SJSA1 (cell line): ENCODE results near the gene GSTM5. TPM values are rescaled to one million over a fixed set of nuclear protein-coding genes. Genes with fewer than 3 reads are reported as not detected.
"Not testable (repeated sequence)": the region's sequence is repeated elsewhere in the genome, so short reads cannot be mapped to it uniquely, and the experiment has no call there.

Experiments used
- DNase-seq, 2 experiments: peaks; one replicate each; pipeline ENCODE4 v3.0.0-alpha.2; 2015 to 2020; ENCODE audit warnings: low spot score in 2 of 2, low read depth in 1 of 2
- H3K27ac ChIP-seq: fragments of 250-450 bp; sonication (Bioruptor Pico); 2 replicates; pipeline ENCODE4 v1.5.1; 2020; ENCODE audit warnings: mild to moderate bottlenecking, moderate library complexity
- H3K27me3 ChIP-seq: fragments of 250-450 bp; sonication (Bioruptor Pico); replicated peaks from 2 replicates; pipeline ENCODE4 v1.5.1; 2020; ENCODE audit warnings: mild to moderate bottlenecking, moderate library complexity
- H3K36me3 ChIP-seq: fragments of 250-450 bp; sonication (Bioruptor Pico); 2 replicates; pipeline ENCODE4 v1.5.1; 2020; ENCODE audit warnings: mild to moderate bottlenecking
- H3K4me1 ChIP-seq: fragments of 250-450 bp; sonication (Bioruptor Pico); replicated peaks from 2 replicates; pipeline ENCODE4 v1.6.1; 2021; ENCODE audit warnings: mild to moderate bottlenecking
- H3K4me3 ChIP-seq: fragments of 250-450 bp; sonication (Bioruptor Pico); 2 replicates; pipeline ENCODE4 v1.5.1; 2020; ENCODE audit warnings: mild to moderate bottlenecking
- H3K9me3 ChIP-seq: fragments of 250-450 bp; sonication (Bioruptor Pico); replicated peaks from 2 replicates; pipeline ENCODE4 v1.5.1; 2020; ENCODE audit warnings: mild to moderate bottlenecking
- total RNA-seq: library from RNA; depleted of rRNA; stranded (reverse); fragments of >200 nt; shearing (Covaris generic); gene quantifications from 2 replicates; pipeline ENCODE4 v1.2.3, GENCODE V29; 2014

GSTM5 gene
- total RNA-seq, 1 experiment from 2014 or later, result not detected

GRCh38 chr1:109754738-109755137 is 42.7 kb downstream of the GSTM5 start:
- H3K27ac ChIP-seq, result no peak overlapping the region
- no peaks in the 10 kb centered on the region for H3K9me3 ChIP-seq
- H3K36me3 ChIP-seq, result no peaks in the 10 kb centered on the region
- no peaks in the 10 kb centered on the region for H3K27me3 ChIP-seq
- H3K4me3 ChIP-seq, result no peak overlapping the region
- no peak for DNase-seq
- H3K4me1 ChIP-seq, result no peaks in the 10 kb centered on the region; the same call in 1 of the 2 replicates

DNA sequence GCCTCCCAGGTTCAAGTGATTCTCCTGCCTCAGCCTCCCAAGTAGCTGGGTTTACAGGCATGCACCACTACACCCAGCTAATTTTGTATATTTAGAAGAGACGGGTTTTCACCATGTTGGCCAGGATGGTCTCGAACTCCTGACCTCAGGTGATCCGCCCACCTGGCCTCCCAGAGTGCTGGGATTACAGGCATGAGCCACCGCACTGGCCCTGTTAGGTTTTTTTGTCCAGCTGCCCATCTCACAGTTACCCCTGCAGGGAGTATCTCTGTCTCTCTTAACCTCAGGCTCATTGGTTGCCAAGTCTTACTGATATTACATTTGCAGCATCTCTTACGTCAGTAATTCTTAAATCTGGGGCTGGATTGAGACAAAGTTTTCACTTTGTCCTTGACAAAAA is 44.3 kb downstream of the GSTM5 start:
- H3K4me3 ChIP-seq, result not testable (repeated sequence)

GRCh38 chr1:109756848-109757521 is 44.9 kb downstream of the GSTM5 start:
- H3K27ac ChIP-seq, result no peak overlapping the region
- no peak overlapping the region for H3K4me3 ChIP-seq
- H3K4me1 ChIP-seq, result no peaks in the 10 kb centered on the region; the same call in 1 of the 2 replicates
- H3K36me3 ChIP-seq, result no peaks in the 10 kb centered on the region
- DNase-seq, result peak in 1 of 2 experiments; percentile 33
- H3K9me3 ChIP-seq, result no peaks in the 10 kb centered on the region
- no peaks in the 10 kb centered on the region for H3K27me3 ChIP-seq

More for the DNA sequence above, 44.3 kb downstream of the GSTM5 start:
- not testable (repeated sequence) for H3K27me3 ChIP-seq, H3K4me1 ChIP-seq, H3K36me3 ChIP-seq, H3K27ac ChIP-seq, H3K9me3 ChIP-seq
- peak in 1 of 2 experiments; percentile 16 for DNase-seq

GRCh38 chr1:109757936-109758786 is 46.1 kb downstream of the GSTM5 start:
- H3K4me1 ChIP-seq, result peaks cover 6% of the 10 kb centered on the region
- H3K27me3 ChIP-seq, result no peaks in the 10 kb centered on the region
- no peak overlapping the region for H3K4me3 ChIP-seq
- H3K36me3 ChIP-seq, result no peaks in the 10 kb centered on the region
- peak in 1 of 2 experiments; percentile 32 for DNase-seq
- no peaks in the 10 kb centered on the region for H3K9me3 ChIP-seq
- H3K27ac ChIP-seq, result no peak overlapping the region

DNA sequence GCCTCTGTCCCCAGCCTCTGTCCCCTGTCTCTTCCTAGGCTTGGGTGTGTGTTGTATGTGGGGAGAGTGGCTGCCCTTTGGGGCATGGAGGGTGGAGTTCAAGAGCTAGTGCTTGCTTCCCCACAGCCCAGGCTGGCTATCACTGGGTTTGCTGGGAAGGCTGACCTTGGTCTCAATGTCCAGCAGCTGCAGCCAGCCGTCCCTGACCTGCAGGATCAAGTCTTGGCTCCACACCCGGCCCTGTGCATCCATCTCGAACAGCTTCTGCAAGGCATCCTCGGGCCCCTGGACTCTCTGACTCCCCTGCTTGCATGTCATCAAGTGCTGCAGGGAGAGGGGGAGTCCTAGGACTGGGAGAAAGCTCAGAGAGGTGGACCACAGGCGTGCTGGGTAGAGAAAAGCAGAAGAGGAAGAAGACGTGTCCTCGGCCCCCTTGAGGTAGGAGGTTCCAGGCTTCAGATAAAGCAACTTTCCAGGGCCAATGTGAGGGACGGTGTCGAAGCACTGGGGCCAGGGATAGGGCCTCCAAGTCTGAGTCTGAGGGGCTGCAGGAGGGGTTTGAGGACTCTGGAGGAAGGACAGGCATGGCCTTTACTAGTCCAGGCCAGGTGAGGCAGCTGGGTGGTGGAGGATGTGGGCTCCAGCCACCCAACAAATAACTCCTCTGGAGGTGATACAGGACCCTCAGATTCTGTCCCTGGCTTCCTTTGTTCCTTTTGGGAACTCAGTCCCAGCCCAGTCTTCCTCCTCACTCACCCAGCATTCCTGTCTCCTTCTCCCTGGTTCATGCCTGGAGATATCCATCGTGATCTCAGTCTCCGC is 47.7 kb downstream of the GSTM5 start:
- no peak overlapping the region for H3K4me3 ChIP-seq
- DNase-seq, result peak in 1 of 2 experiments; percentile 37
- peaks cover 14% of the 10 kb centered on the region for H3K4me1 ChIP-seq
- no peaks in the 10 kb centered on the region for H3K9me3 ChIP-seq
- no peak overlapping the region for H3K27ac ChIP-seq
- no peaks in the 10 kb centered on the region for H3K27me3 ChIP-seq
- no peaks in the 10 kb centered on the region for H3K36me3 ChIP-seq

GRCh38 chr1:109760581-109761226 is 48.7 kb downstream of the GSTM5 start:
- H3K4me3 ChIP-seq, result no peak overlapping the region
- DNase-seq, result no peak
- H3K4me1 ChIP-seq, result peaks cover 14% of the 10 kb centered on the region
- no peaks in the 10 kb centered on the region for H3K27me3 ChIP-seq
- H3K27ac ChIP-seq, result no peak overlapping the region
- no peaks in the 10 kb centered on the region for H3K9me3 ChIP-seq
- H3K36me3 ChIP-seq, result no peaks in the 10 kb centered on the region

GRCh38 chr1:109761227-109762038 is 49.4 kb downstream of the GSTM5 start:
- H3K9me3 ChIP-seq, result no peaks in the 10 kb centered on the region
- H3K4me3 ChIP-seq, result no peak overlapping the region
- H3K4me1 ChIP-seq, result peaks cover 14% of the 10 kb centered on the region
- no peaks in the 10 kb centered on the region for H3K36me3 ChIP-seq
- H3K27ac ChIP-seq, result no peak overlapping the region
- DNase-seq, result peak in 1 of 2 experiments; percentile 41
- no peaks in the 10 kb centered on the region for H3K27me3 ChIP-seq

DNA sequence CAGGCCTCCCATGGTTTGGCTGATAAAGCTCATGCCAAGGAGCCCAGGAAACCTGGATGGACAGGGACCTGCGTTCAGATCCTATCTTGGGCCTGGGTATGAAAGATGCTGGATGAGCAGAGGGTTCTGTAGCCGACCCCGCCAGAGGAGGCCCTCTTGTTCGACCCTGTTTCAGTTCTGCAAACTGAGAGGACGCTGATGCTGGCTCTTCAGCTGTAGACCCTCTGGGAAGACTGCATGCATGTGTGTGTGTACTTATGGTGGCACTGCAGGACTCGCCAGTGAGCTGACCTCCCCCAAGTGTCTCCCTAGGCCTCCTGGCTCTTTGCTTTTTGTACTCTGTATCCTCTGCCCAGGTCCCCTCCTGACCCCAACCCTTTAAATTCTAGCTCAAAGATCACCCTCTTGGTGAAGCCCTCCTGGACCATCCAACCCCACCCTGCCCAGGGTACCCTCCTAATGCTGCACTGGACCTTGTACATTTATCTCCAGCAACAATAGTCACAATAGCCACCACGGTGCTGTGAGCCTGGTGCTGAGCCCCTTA is 50.1 kb downstream of the GSTM5 start:
- no peaks in the 10 kb centered on the region for H3K9me3 ChIP-seq
- no peak overlapping the region for H3K27ac ChIP-seq
- H3K36me3 ChIP-seq, result no peaks in the 10 kb centered on the region
- no peak overlapping the region for H3K4me3 ChIP-seq
- H3K27me3 ChIP-seq, result no peaks in the 10 kb centered on the region
- H3K4me1 ChIP-seq, result peaks cover 14% of the 10 kb centered on the region
- peak in 1 of 2 experiments; percentile 25 for DNase-seq

GRCh38 chr1:109762821-109763645 is 51.0 kb downstream of the GSTM5 start:
- H3K4me1 ChIP-seq, result peaks cover 14% of the 10 kb centered on the region
- no peak overlapping the region for H3K4me3 ChIP-seq

GRCh38 chr1:109763646-109764415 is 51.8 kb downstream of the GSTM5 start, which contains the start of gene EPS8L3:
TSS of gene EPS8L3 (minus strand) at chr1:109763923. CDS start at chr1:109761749, 2,174 bp downstream.
- Histone ChIP-seq H3K9me3 (no peaks in the 10 kb centered on the region), H3K4me3 (no peak within 1 kb of the TSS), H3K27ac (peak within 1 kb of the TSS; percentile 84), H3K4me1 (peaks cover 14% of the 10 kb centered on the region), H3K36me3 (no peaks in the 10 kb centered on the region), H3K27me3 (no peaks in the 10 kb centered on the region)
- DNase-seq, result peak in 1 of 2 experiments; percentile 36

More at GRCh38 chr1:109762821-109763645, 51.0 kb downstream of the GSTM5 start:
- peak; percentile 47 to 60 for DNase-seq
- Histone ChIP-seq H3K27me3 (no peaks in the 10 kb centered on the region), H3K9me3 (no peaks in the 10 kb centered on the region), H3K36me3 (no peaks in the 10 kb centered on the region), H3K27ac (peak overlapping the region; percentile 84)
